Osteocyte (in vitro differentiated cells): ENCODE results near the gene FUOM. TPM values are rescaled to one million over a fixed set of nuclear protein-coding genes. Genes with fewer than 3 reads are reported as not detected.
"Not testable (repeated sequence)": the region's sequence is repeated elsewhere in the genome, so short reads cannot be mapped to it uniquely, and the experiment has no call there.

Experiments
- DNase-seq: peaks from one replicate; pipeline ENCODE4 v3.0.0; 2021; ENCODE audit warnings: mixed read lengths; ENCODE audit not compliant: unreplicated experiment; ENCODE audit errors: extremely low spot score
- H3K27ac Mint-ChIP-seq: one replicate; pipeline ENCODE4 v1.8.0; 2021; ENCODE audit warnings: mild to moderate bottlenecking, mixed read lengths; ENCODE audit not compliant: unreplicated experiment
- H3K27me3 Mint-ChIP-seq: one replicate; pipeline ENCODE4 v1.8.0; 2021; ENCODE audit warnings: mixed read lengths; ENCODE audit not compliant: unreplicated experiment
- H3K36me3 Mint-ChIP-seq: one replicate; pipeline ENCODE4 v1.8.0; 2021; ENCODE audit warnings: mixed read lengths; ENCODE audit not compliant: unreplicated experiment
- H3K4me1 Mint-ChIP-seq: one replicate; pipeline ENCODE4 v1.8.0; 2021; ENCODE audit warnings: mixed read lengths; ENCODE audit not compliant: unreplicated experiment
- H3K4me3 Mint-ChIP-seq: one replicate; pipeline ENCODE4 v1.8.0; 2021; ENCODE audit warnings: mild to moderate bottlenecking, moderate library complexity, mixed read lengths; ENCODE audit not compliant: unreplicated experiment
- H3K9me3 Mint-ChIP-seq: one replicate; pipeline ENCODE4 v1.8.0; 2021; ENCODE audit warnings: mixed read lengths; ENCODE audit not compliant: unreplicated experiment
- CTCF ChIP-seq: fragments of 200-600 bp; sonication (generic); IDR thresholded peaks from 2 replicates; pipeline ENCODE4 v1.5.0; 2021; ENCODE audit warnings: antibody characterized with exemption, mild to moderate bottlenecking, moderate library complexity
- total RNA-seq: library from RNA; stranded (reverse); gene quantifications from 2 replicates; pipeline ENCODE4 v1.2.1, GENCODE V29; 2021

The FUOM gene
- total RNA-seq, 1 donor from 2014 or later = 24.0 TPM

- DNase-seq = no peak
- Mint-ChIP-seq H3K9me3 (no peaks in the 10 kb centered on the region), H3K4me3 (peak overlapping the region; percentile 76)
Observed at GRCh38 chr10:133377818-133378250, 20.0 kb upstream of the FUOM start.

GRCh38 chr10:133377025-133377817, 19.4 kb upstream of the FUOM start:
- TF ChIP-seq CTCF = no peak
- DNase-seq = no peak
- Mint-ChIP-seq H3K4me1 (peaks cover 7% of the 10 kb centered on the region), H3K36me3 (no peaks in the 10 kb centered on the region), H3K27ac (no peak overlapping the region), H3K27me3 (no peaks in the 10 kb centered on the region), H3K9me3 (no peaks in the 10 kb centered on the region), H3K4me3 (peak overlapping the region; percentile 40)

More at GRCh38 chr10:133377818-133378250, 20.0 kb upstream of the FUOM start:
- peaks cover 7% of the 10 kb centered on the region for H3K4me1 Mint-ChIP-seq
- peaks cover 2% of the 10 kb centered on the region for H3K36me3 Mint-ChIP-seq
- H3K27me3 Mint-ChIP-seq = no peaks in the 10 kb centered on the region
- no peak for TF ChIP-seq CTCF
- H3K27ac Mint-ChIP-seq = no peak overlapping the region

- not testable (repeated sequence) for DNase-seq, H3K27me3 Mint-ChIP-seq, H3K9me3 Mint-ChIP-seq, H3K27ac Mint-ChIP-seq, H3K36me3 Mint-ChIP-seq
- Mint-ChIP-seq H3K4me1 (peaks cover 12% of the 10 kb centered on the region), H3K4me3 (peak overlapping the region; percentile 50)
Observed at GRCh38 chr10:133376183-133376582, 18.4 kb upstream of the FUOM start.

GRCh38 chr10:133375357-133376115, 17.7 kb upstream of the FUOM start:
- H3K27me3 Mint-ChIP-seq = no peaks in the 10 kb centered on the region
- H3K4me3 Mint-ChIP-seq = peak overlapping the region; percentile 47
- no peak for DNase-seq
- no peak for TF ChIP-seq CTCF
- no peaks in the 10 kb centered on the region for H3K9me3 Mint-ChIP-seq
- H3K27ac Mint-ChIP-seq = no peak overlapping the region
- H3K4me1 Mint-ChIP-seq = peaks cover 12% of the 10 kb centered on the region
- peaks cover under 1% of the 10 kb centered on the region for H3K36me3 Mint-ChIP-seq

GRCh38 chr10:133373174-133374090, 15.6 kb upstream of the FUOM start, which contains the start of gene ECHS1:
Gene ECHS1, minus strand, starts transcription at chr10:133373354. Its CDS starts 21 bp downstream, at chr10:133373333.
- Mint-ChIP-seq H3K27ac (peak within 1 kb of the TSS; percentile 87), H3K4me1 (peaks cover 12% of the 10 kb centered on the region), H3K9me3 (no peaks in the 10 kb centered on the region), H3K27me3 (no peaks in the 10 kb centered on the region), H3K36me3 (peaks cover 12% of the 10 kb centered on the region), H3K4me3 (peak within 1 kb of the TSS; percentile 86)
- TF ChIP-seq CTCF = no peak
- DNase-seq = peak; percentile 99
